GM23338 (cell line): ENCODE data around the gene OR2A25. TPM values are rescaled to one million over a fixed set of nuclear protein-coding genes. Genes with fewer than 3 reads are reported as not detected.

ENCODE experiments used
- ATAC-seq: fragments of 200-7000 bp; cut with Tn5 transposase; 3 replicates; pipeline ENCODE4 v1.9.1; 2020
- DNase-seq: peaks from one replicate; pipeline ENCODE4 v3.0.0-alpha.2; 2015; ENCODE audit warnings: low spot score
- H2AFZ ChIP-seq: fragments of 200-600 bp; sonication (generic); 2 replicates; pipeline ENCODE4 v1.8.0; 2016; ENCODE audit warnings: antibody characterized with exemption, mild to moderate bottlenecking, moderate library complexity
- H3F3A ChIP-seq: fragments of 200-600 bp; sonication (generic); replicated peaks from 2 replicates; pipeline ENCODE4 v1.8.0; 2017; ENCODE audit warnings: antibody characterized with exemption, mixed run types, low read depth
- H3K27ac ChIP-seq: fragments of 200-600 bp; sonication (generic); 2 replicates; pipeline ENCODE4 v1.6.1; 2016; ENCODE audit warnings: low read depth
- H3K27me3 ChIP-seq: fragments of 200-600 bp; sonication (generic); 2 replicates; pipeline ENCODE4 v1.8.0; 2016; ENCODE audit warnings: mild to moderate bottlenecking, mixed run types, moderate library complexity; ENCODE audit not compliant: insufficient read depth
- H3K36me3 ChIP-seq: fragments of 200-600 bp; sonication (generic); 2 replicates; pipeline ENCODE4 v1.8.0; 2016; ENCODE audit warnings: mild to moderate bottlenecking; ENCODE audit not compliant: insufficient read depth
- H3K4me1 ChIP-seq: fragments of 200-600 bp; sonication (generic); 2 replicates; pipeline ENCODE4 v1.8.0; 2016; ENCODE audit warnings: mild to moderate bottlenecking, moderate library complexity; ENCODE audit not compliant: insufficient read depth
- H3K4me2 ChIP-seq: fragments of 200-600 bp; sonication (generic); 2 replicates; pipeline ENCODE4 v1.7.1; 2017; ENCODE audit warnings: mixed run types
- H3K4me3 ChIP-seq: fragments of 200-600 bp; sonication (generic); 2 replicates; pipeline ENCODE4 v1.6.1; 2016; ENCODE audit warnings: mixed run types
- H3K79me2 ChIP-seq: fragments of 200-600 bp; sonication (generic); replicated peaks from 2 replicates; pipeline ENCODE4 v1.8.0; 2017; ENCODE audit warnings: mild to moderate bottlenecking; ENCODE audit not compliant: insufficient read depth
- H3K9me2 ChIP-seq: fragments of 200-600 bp; sonication (generic); 2 replicates; pipeline ENCODE4 v1.8.0; 2017; ENCODE audit not compliant: insufficient read depth
- H4K20me1 ChIP-seq: fragments of 200-600 bp; sonication (generic); replicated peaks from 2 replicates; pipeline ENCODE4 v1.8.0; 2017; ENCODE audit warnings: mild to moderate bottlenecking; ENCODE audit not compliant: insufficient read depth
- H3K27ac Mint-ChIP-seq: 2 replicates; pipeline ENCODE4 v1.8.0; 2020; ENCODE audit warnings: inconsistent platforms, mild to moderate bottlenecking, moderate library complexity, mixed read lengths
- H3K27me3 Mint-ChIP-seq: 3 replicates; pipeline ENCODE4 v1.8.0; 2022; ENCODE audit warnings: low read depth, mild to moderate bottlenecking, moderate library complexity, mixed read lengths, inconsistent platforms; ENCODE audit not compliant: insufficient read depth, poor library complexity
- H3K36me3 Mint-ChIP-seq: 3 replicates; pipeline ENCODE4 v1.8.0; 2021; ENCODE audit warnings: low read depth, mild to moderate bottlenecking, inconsistent platforms, moderate library complexity, mixed read lengths
- H3K4me1 Mint-ChIP-seq: 3 replicates; pipeline ENCODE4 v1.8.0; 2020; ENCODE audit warnings: mild to moderate bottlenecking, inconsistent platforms, mixed read lengths
- H3K4me3 Mint-ChIP-seq: 3 replicates; pipeline ENCODE4 v1.8.0; 2021; ENCODE audit warnings: moderate library complexity, mild to moderate bottlenecking, inconsistent platforms, mixed read lengths
- H3K9me3 Mint-ChIP-seq: 3 replicates; pipeline ENCODE4 v1.8.0; 2020; ENCODE audit warnings: moderate library complexity, mild to moderate bottlenecking, inconsistent platforms, mixed read lengths
- CREB1 ChIP-seq: fragments of 250-450 bp; sonication (Bioruptor Pico); IDR thresholded peaks from 2 replicates; pipeline ENCODE4 v1.5.0; 2020; ENCODE audit warnings: low read depth, mild to moderate bottlenecking, moderate library complexity
- EZH2 ChIP-seq: fragments of 200-600 bp; sonication (generic); IDR thresholded peaks from one replicate; pipeline ENCODE4 v1.8.0; 2017; ENCODE audit warnings: antibody characterized with exemption, mild to moderate bottlenecking, low read depth; ENCODE audit not compliant: unreplicated experiment
- EZH2phosphoT487 ChIP-seq: fragments of 200-600 bp; sonication (generic); IDR thresholded peaks from one replicate; pipeline ENCODE4 v1.8.1; 2018; ENCODE audit warnings: antibody characterized with exemption; ENCODE audit not compliant: unreplicated experiment
- JUNB ChIP-seq: IDR thresholded peaks from one replicate; pipeline ENCODE4 v1.6.1; 2016; ENCODE audit warnings: antibody characterized with exemption; ENCODE audit not compliant: unreplicated experiment
- NANOG ChIP-seq: IDR thresholded peaks from 2 replicates; pipeline ENCODE4 v1.6.1; 2016; ENCODE audit warnings: antibody characterized with exemption, borderline replicate concordance
- POLR2AphosphoS5 ChIP-seq: IDR thresholded peaks from 2 replicates; pipeline ENCODE4 v1.6.1; 2016; ENCODE audit warnings: antibody characterized with exemption, low read depth
- STAT1 ChIP-seq: IDR thresholded peaks from one replicate; pipeline ENCODE4 v1.6.1; 2016; ENCODE audit warnings: antibody characterized with exemption; ENCODE audit not compliant: unreplicated experiment
- ZNF114 ChIP-seq: fragments of 250-450 bp; sonication (Bioruptor Pico); IDR thresholded peaks from 2 replicates; pipeline ENCODE4 v1.5.0; 2020; ENCODE audit warnings: mild to moderate bottlenecking, moderate library complexity
- ZNF331 ChIP-seq: fragments of 250-450 bp; sonication (Bioruptor Pico); IDR thresholded peaks from 2 replicates; pipeline ENCODE4 v1.5.0; 2020; ENCODE audit warnings: low read depth, mild to moderate bottlenecking, moderate library complexity
- polyA plus RNA-seq: library from polyadenylated mRNA; unstranded; fragments of >200 nt; fragmentation: Nextera tagmentation; extraction: Ambion mirVana; gene quantifications from 2 replicates; pipeline ENCODE4 v1.2.1, GENCODE V29; 2016
- total RNA-seq: library from RNA; depleted of rRNA; stranded (reverse); fragments of >200 nt; shearing (Covaris generic); gene quantifications from 2 replicates; pipeline ENCODE4 v1.2.3, GENCODE V29; 2014
- TF ChIP-seq, protein P1 (sequence below): IDR thresholded peaks from one replicate; pipeline ENCODE4 v1.6.1; 2018; ENCODE audit warnings: antibody characterized with exemption; ENCODE audit not compliant: unreplicated experiment
- TF ChIP-seq, protein P2 (sequence below): fragments of 250-450 bp; sonication (Bioruptor Pico); IDR thresholded peaks from 2 replicates; pipeline ENCODE4 v1.5.0; 2020; ENCODE audit warnings: mild to moderate bottlenecking, moderate library complexity
- TF ChIP-seq, protein P3 (sequence below), 2 experiments: fragments of 200-600 bp in 1 of 2; sonication (generic) in 1 of 2; conservative IDR thresholded peaks; 2 replicates each; pipeline versions ENCODE4 v1.5.1 to v1.6.1; 2016 to 2017; ENCODE audit warnings: antibody characterized with exemption in 2 of 2, low read depth in 2 of 2, mild to moderate bottlenecking in 2 of 2, moderate library complexity in 1 of 2
- TF ChIP-seq, protein P4 (sequence below): IDR thresholded peaks from 2 replicates; pipeline ENCODE4 v1.6.1; 2016; ENCODE audit warnings: antibody characterized with exemption

Gene OR2A25
- total and polyA plus RNA-seq, 2 experiments from 2014 or later = not detected

DNA sequence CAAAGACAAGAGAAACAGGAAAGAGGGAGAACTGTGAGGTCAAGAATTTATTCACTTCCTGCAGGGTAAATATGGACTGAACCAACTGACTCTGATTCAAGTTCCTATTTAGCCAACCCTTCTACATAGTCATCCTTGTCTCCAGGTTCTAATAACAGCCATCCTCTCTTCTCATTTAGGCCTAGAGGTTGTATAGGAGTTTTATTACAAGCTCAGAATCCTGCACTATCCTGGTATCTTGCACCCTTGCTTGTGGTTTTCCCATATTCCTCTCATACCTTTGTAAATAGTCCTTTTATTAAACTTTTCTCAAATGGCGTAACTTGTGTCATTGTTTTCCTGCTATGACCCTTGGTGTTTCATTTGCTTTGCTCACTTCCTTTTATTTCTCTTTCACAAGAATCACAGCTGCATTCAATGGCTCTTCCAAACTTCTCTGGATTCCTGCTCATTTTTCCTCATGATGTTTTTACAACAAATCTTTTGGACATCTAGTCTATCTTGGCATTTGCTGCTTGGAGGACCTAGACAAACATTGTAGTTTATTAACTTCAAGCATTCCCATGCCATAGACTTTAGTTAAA is 33.2 kb upstream of the OR2A25 start:
- H3K36me3 Mint-ChIP-seq = no peaks in the 10 kb centered on the region
- H3K4me1 Mint-ChIP-seq = peaks cover 3% of the 10 kb centered on the region; the same call in 2 of the 3 replicates
- no peaks in the 10 kb centered on the region for H3K27me3 ChIP-seq
- no peak overlapping the region for H3K4me3 Mint-ChIP-seq
- DNase-seq = no peak
- H3K4me2 ChIP-seq = no peak overlapping the region
- no peak overlapping the region for H3K4me3 ChIP-seq
- no peaks in the 10 kb centered on the region for H3K79me2 ChIP-seq
- H3K27me3 Mint-ChIP-seq = no peaks in the 10 kb centered on the region
- no peak for ATAC-seq
- H3K36me3 ChIP-seq = no peaks in the 10 kb centered on the region
- H3K9me3 Mint-ChIP-seq = no peaks in the 10 kb centered on the region
- H3K4me1 ChIP-seq = no peaks in the 10 kb centered on the region
- H4K20me1 ChIP-seq = no peaks in the 10 kb centered on the region
- no peak overlapping the region for H3K27ac Mint-ChIP-seq
- no peaks in the 10 kb centered on the region for H3F3A ChIP-seq
- H3K27ac ChIP-seq = no peak overlapping the region
- H2AFZ ChIP-seq = no peak overlapping the region
- peaks cover 9% of the 10 kb centered on the region for H3K9me2 ChIP-seq
- TF ChIP-seq EZH2 (no peak), EZH2phosphoT487 (no peak), JUNB (no peak), ZNF331 (CRISPR knock-in tag) (no peak), STAT1 (no peak), NANOG (no peak), CREB1 (no peak), ZNF114 (CRISPR knock-in tag) (no peak), POLR2AphosphoS5 (no peak)
- TF ChIP-seq, protein P1, sequence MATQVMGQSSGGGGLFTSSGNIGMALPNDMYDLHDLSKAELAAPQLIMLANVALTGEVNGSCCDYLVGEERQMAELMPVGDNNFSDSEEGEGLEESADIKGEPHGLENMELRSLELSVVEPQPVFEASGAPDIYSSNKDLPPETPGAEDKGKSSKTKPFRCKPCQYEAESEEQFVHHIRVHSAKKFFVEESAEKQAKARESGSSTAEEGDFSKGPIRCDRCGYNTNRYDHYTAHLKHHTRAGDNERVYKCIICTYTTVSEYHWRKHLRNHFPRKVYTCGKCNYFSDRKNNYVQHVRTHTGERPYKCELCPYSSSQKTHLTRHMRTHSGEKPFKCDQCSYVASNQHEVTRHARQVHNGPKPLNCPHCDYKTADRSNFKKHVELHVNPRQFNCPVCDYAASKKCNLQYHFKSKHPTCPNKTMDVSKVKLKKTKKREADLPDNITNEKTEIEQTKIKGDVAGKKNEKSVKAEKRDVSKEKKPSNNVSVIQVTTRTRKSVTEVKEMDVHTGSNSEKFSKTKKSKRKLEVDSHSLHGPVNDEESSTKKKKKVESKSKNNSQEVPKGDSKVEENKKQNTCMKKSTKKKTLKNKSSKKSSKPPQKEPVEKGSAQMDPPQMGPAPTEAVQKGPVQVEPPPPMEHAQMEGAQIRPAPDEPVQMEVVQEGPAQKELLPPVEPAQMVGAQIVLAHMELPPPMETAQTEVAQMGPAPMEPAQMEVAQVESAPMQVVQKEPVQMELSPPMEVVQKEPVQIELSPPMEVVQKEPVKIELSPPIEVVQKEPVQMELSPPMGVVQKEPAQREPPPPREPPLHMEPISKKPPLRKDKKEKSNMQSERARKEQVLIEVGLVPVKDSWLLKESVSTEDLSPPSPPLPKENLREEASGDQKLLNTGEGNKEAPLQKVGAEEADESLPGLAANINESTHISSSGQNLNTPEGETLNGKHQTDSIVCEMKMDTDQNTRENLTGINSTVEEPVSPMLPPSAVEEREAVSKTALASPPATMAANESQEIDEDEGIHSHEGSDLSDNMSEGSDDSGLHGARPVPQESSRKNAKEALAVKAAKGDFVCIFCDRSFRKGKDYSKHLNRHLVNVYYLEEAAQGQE = no peak
- TF ChIP-seq, protein P2, sequence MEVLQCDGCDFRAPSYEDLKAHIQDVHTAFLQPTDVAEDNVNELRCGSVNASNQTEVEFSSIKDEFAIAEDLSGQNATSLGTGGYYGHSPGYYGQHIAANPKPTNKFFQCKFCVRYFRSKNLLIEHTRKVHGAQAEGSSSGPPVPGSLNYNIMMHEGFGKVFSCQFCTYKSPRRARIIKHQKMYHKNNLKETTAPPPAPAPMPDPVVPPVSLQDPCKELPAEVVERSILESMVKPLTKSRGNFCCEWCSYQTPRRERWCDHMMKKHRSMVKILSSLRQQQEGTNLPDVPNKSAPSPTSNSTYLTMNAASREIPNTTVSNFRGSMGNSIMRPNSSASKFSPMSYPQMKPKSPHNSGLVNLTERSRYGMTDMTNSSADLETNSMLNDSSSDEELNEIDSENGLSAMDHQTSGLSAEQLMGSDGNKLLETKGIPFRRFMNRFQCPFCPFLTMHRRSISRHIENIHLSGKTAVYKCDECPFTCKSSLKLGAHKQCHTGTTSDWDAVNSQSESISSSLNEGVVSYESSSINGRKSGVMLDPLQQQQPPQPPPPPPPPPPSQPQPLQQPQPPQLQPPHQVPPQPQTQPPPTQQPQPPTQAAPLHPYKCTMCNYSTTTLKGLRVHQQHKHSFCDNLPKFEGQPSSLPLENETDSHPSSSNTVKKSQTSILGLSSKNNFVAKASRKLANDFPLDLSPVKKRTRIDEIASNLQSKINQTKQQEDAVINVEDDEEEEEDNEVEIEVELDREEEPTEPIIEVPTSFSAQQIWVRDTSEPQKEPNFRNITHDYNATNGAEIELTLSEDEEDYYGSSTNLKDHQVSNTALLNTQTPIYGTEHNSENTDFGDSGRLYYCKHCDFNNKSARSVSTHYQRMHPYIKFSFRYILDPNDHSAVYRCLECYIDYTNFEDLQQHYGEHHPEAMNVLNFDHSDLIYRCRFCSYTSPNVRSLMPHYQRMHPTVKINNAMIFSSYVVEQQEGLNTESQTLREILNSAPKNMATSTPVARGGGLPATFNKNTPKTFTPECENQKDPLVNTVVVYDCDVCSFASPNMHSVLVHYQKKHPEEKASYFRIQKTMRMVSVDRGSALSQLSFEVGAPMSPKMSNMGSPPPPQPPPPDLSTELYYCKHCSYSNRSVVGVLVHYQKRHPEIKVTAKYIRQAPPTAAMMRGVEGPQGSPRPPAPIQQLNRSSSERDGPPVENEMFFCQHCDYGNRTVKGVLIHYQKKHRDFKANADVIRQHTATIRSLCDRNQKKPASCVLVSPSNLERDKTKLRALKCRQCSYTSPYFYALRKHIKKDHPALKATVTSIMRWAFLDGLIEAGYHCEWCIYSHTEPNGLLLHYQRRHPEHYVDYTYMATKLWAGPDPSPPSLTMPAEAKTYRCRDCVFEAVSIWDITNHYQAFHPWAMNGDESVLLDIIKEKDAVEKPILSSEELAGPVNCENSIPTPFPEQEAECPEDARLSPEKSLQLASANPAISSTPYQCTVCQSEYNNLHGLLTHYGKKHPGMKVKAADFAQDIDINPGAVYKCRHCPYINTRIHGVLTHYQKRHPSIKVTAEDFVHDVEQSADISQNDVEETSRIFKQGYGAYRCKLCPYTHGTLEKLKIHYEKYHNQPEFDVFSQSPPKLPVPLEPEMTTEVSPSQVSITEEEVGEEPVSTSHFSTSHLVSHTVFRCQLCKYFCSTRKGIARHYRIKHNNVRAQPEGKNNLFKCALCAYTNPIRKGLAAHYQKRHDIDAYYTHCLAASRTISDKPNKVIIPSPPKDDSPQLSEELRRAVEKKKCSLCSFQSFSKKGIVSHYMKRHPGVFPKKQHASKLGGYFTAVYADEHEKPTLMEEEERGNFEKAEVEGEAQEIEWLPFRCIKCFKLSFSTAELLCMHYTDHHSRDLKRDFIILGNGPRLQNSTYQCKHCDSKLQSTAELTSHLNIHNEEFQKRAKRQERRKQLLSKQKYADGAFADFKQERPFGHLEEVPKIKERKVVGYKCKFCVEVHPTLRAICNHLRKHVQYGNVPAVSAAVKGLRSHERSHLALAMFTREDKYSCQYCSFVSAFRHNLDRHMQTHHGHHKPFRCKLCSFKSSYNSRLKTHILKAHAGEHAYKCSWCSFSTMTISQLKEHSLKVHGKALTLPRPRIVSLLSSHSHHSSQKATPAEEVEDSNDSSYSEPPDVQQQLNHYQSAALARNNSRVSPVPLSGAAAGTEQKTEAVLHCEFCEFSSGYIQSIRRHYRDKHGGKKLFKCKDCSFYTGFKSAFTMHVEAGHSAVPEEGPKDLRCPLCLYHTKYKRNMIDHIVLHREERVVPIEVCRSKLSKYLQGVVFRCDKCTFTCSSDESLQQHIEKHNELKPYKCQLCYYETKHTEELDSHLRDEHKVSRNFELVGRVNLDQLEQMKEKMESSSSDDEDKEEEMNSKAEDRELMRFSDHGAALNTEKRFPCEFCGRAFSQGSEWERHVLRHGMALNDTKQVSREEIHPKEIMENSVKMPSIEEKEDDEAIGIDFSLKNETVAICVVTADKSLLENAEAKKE = no peak
- TF ChIP-seq, protein P3, sequence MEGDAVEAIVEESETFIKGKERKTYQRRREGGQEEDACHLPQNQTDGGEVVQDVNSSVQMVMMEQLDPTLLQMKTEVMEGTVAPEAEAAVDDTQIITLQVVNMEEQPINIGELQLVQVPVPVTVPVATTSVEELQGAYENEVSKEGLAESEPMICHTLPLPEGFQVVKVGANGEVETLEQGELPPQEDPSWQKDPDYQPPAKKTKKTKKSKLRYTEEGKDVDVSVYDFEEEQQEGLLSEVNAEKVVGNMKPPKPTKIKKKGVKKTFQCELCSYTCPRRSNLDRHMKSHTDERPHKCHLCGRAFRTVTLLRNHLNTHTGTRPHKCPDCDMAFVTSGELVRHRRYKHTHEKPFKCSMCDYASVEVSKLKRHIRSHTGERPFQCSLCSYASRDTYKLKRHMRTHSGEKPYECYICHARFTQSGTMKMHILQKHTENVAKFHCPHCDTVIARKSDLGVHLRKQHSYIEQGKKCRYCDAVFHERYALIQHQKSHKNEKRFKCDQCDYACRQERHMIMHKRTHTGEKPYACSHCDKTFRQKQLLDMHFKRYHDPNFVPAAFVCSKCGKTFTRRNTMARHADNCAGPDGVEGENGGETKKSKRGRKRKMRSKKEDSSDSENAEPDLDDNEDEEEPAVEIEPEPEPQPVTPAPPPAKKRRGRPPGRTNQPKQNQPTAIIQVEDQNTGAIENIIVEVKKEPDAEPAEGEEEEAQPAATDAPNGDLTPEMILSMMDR (conservative IDR thresholded peaks at IDR 0.05; ENCODE audit: low read depth in 2 of 2) = no peak
- TF ChIP-seq, protein P4, sequence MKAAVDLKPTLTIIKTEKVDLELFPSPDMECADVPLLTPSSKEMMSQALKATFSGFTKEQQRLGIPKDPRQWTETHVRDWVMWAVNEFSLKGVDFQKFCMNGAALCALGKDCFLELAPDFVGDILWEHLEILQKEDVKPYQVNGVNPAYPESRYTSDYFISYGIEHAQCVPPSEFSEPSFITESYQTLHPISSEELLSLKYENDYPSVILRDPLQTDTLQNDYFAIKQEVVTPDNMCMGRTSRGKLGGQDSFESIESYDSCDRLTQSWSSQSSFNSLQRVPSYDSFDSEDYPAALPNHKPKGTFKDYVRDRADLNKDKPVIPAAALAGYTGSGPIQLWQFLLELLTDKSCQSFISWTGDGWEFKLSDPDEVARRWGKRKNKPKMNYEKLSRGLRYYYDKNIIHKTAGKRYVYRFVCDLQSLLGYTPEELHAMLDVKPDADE = no peak
